Nephron progenitor cell (in vitro differentiated cells): ENCODE data around the gene TRIM45.

Experiments used
- DNase-seq: peaks from one replicate; pipeline ENCODE4 v3.0.0; 2021
- H3K27ac Mint-ChIP-seq: 2 replicates; pipeline ENCODE4 v1.8.0; 2021; ENCODE audit warnings: mild to moderate bottlenecking, moderate library complexity, mixed read lengths
- H3K27me3 Mint-ChIP-seq: 2 replicates; pipeline ENCODE4 v1.8.0; 2021; ENCODE audit warnings: mild to moderate bottlenecking, low read depth, mixed read lengths; ENCODE audit not compliant: poor library complexity
- H3K36me3 Mint-ChIP-seq: 2 replicates; pipeline ENCODE4 v1.8.0; 2021; ENCODE audit warnings: low read depth, mixed read lengths
- H3K4me1 Mint-ChIP-seq: 2 replicates; pipeline ENCODE4 v1.8.0; 2021; ENCODE audit warnings: mixed read lengths
- H3K4me3 Mint-ChIP-seq: 2 replicates; pipeline ENCODE4 v1.8.0; 2021; ENCODE audit warnings: mild to moderate bottlenecking, moderate library complexity, mixed read lengths
- H3K9me3 Mint-ChIP-seq: 2 replicates; pipeline ENCODE4 v1.8.0; 2021; ENCODE audit warnings: mild to moderate bottlenecking, moderate library complexity, mixed read lengths
- CTCF ChIP-seq: fragments of 200-600 bp; sonication (generic); IDR thresholded peaks from 2 replicates; pipeline ENCODE4 v1.5.0; 2021; ENCODE audit warnings: antibody characterized with exemption

TRIM45 gene

GRCh38 chr1:117118137-117118536 is 3.4 kb downstream of the TRIM45 start:
- H3K36me3 Mint-ChIP-seq: peaks cover 50% of the 10 kb centered on the region
- H3K27me3 Mint-ChIP-seq: no peaks in the 10 kb centered on the region
- DNase-seq: no peak
- no peaks in the 10 kb centered on the region for H3K9me3 Mint-ChIP-seq
- peaks cover 34% of the 10 kb centered on the region for H3K4me1 Mint-ChIP-seq
- H3K4me3 Mint-ChIP-seq: no peak overlapping the region
- TF ChIP-seq CTCF: no peak
- H3K27ac Mint-ChIP-seq: no peak overlapping the region

GRCh38 chr1:117117697-117118096 is 3.9 kb downstream of the TRIM45 start:
- Mint-ChIP-seq H3K4me1 (peaks cover 30% of the 10 kb centered on the region), H3K4me3 (no peak overlapping the region), H3K27ac (no peak overlapping the region)

GRCh38 chr1:117116784-117117130 is 4.8 kb downstream of the TRIM45 start:
- Mint-ChIP-seq H3K27me3 (no peaks in the 10 kb centered on the region), H3K36me3 (peaks cover 60% of the 10 kb centered on the region), H3K4me1 (peaks cover 27% of the 10 kb centered on the region), H3K4me3 (no peak overlapping the region), H3K27ac (peak overlapping the region; percentile 66), H3K9me3 (no peaks in the 10 kb centered on the region)
- DNase-seq: no peak
- no peak for TF ChIP-seq CTCF

More at GRCh38 chr1:117117697-117118096, 3.9 kb downstream of the TRIM45 start:
- no peak for DNase-seq
- no peaks in the 10 kb centered on the region for H3K27me3 Mint-ChIP-seq
- no peak for TF ChIP-seq CTCF
- no peaks in the 10 kb centered on the region for H3K9me3 Mint-ChIP-seq
- peaks cover 53% of the 10 kb centered on the region for H3K36me3 Mint-ChIP-seq

- no peak for DNase-seq
- no peak for TF ChIP-seq CTCF
- H3K9me3 Mint-ChIP-seq: no peaks in the 10 kb centered on the region
Measured at GRCh38 chr1:117116090-117116783, 5.3 kb downstream of the TRIM45 start.

GRCh38 chr1:117114877-117115276 is 6.7 kb downstream of the TRIM45 start:
- H3K4me3 Mint-ChIP-seq: no peak overlapping the region
- no peaks in the 10 kb centered on the region for H3K9me3 Mint-ChIP-seq
- H3K27ac Mint-ChIP-seq: no peak overlapping the region

More at GRCh38 chr1:117116090-117116783, 5.3 kb downstream of the TRIM45 start:
- Mint-ChIP-seq H3K27ac (no peak overlapping the region), H3K4me3 (no peak overlapping the region), H3K36me3 (peaks cover 64% of the 10 kb centered on the region), H3K4me1 (peaks cover 27% of the 10 kb centered on the region), H3K27me3 (no peaks in the 10 kb centered on the region)

More at GRCh38 chr1:117114877-117115276, 6.7 kb downstream of the TRIM45 start:
- no peaks in the 10 kb centered on the region for H3K27me3 Mint-ChIP-seq
- no peak for TF ChIP-seq CTCF
- H3K36me3 Mint-ChIP-seq: peaks cover 74% of the 10 kb centered on the region
- peaks cover 15% of the 10 kb centered on the region for H3K4me1 Mint-ChIP-seq
- no peak for DNase-seq
